KMS-11 (cell line): ENCODE data around the gene SH3TC1.

Source experiments
- H2AFZ ChIP-seq: fragments of 200-600 bp; sonication (generic); 2 replicates; pipeline ENCODE4 v1.6.1; 2016; ENCODE audit warnings: antibody characterized with exemption, mixed run types, low read depth
- H3K27ac ChIP-seq: fragments of 200-600 bp; sonication (generic); 2 replicates; pipeline ENCODE4 v1.6.1; 2016; ENCODE audit warnings: mild to moderate bottlenecking, mixed run types
- H3K27me3 ChIP-seq: fragments of 200-600 bp; sonication (generic); 2 replicates; pipeline ENCODE4 v1.6.1; 2017; ENCODE audit warnings: mild to moderate bottlenecking, low read depth, mixed run types, moderate library complexity; ENCODE audit not compliant: insufficient read depth
- H3K36me3 ChIP-seq: fragments of 200-600 bp; sonication (generic); 2 replicates; pipeline ENCODE4 v1.6.1; 2017; ENCODE audit warnings: mild to moderate bottlenecking, mixed run types; ENCODE audit not compliant: insufficient read depth
- H3K4me1 ChIP-seq: fragments of 200-600 bp; sonication (generic); 2 replicates; pipeline ENCODE4 v1.6.1; 2016; ENCODE audit warnings: mild to moderate bottlenecking, low read depth, mixed run types; ENCODE audit not compliant: poor library complexity, severe bottlenecking
- H3K4me2 ChIP-seq: fragments of 200-600 bp; sonication (generic); 2 replicates; pipeline ENCODE4 v1.7.0; 2016; ENCODE audit warnings: mild to moderate bottlenecking, mixed run types
- H3K4me3 ChIP-seq: fragments of 200-600 bp; sonication (generic); IDR thresholded peaks from 2 replicates; pipeline ENCODE4 v1.6.1; 2017; ENCODE audit warnings: low read depth, low read length, mixed read lengths; ENCODE audit not compliant: insufficient read depth
- H3K79me2 ChIP-seq: fragments of 200-600 bp; sonication (generic); 2 replicates; pipeline ENCODE4 v1.6.1; 2016; ENCODE audit warnings: low read depth, mixed run types; ENCODE audit not compliant: insufficient read depth
- H3K9ac ChIP-seq: fragments of 200-600 bp; sonication (generic); 2 replicates; pipeline ENCODE4 v1.6.1; 2016; ENCODE audit warnings: mild to moderate bottlenecking, mixed run types
- H4K20me1 ChIP-seq: fragments of 200-600 bp; sonication (generic); 2 replicates; pipeline ENCODE4 v1.6.1; 2016; ENCODE audit warnings: mild to moderate bottlenecking, mixed run types; ENCODE audit not compliant: insufficient read depth
- CTCF ChIP-seq: fragments of 200-600 bp; sonication (generic); conservative IDR thresholded peaks from 2 replicates; pipeline ENCODE4 v1.6.1; 2017; ENCODE audit warnings: low read depth, mild to moderate bottlenecking, antibody characterized with exemption, low read length, moderate library complexity, mixed read lengths

The SH3TC1 gene

GRCh38 chr4:8250227-8250626 is 51.1 kb downstream of the SH3TC1 start:
- Histone ChIP-seq H3K27me3 (no peaks in the 10 kb centered on the region), H3K79me2 (no peaks in the 10 kb centered on the region), H3K36me3 (no peaks in the 10 kb centered on the region), H4K20me1 (no peaks in the 10 kb centered on the region), H3K4me2 (no peak overlapping the region), H3K4me3 (no peak overlapping the region), H2AFZ (no peak overlapping the region), H3K4me1 (no peaks in the 10 kb centered on the region), H3K9ac (no peak overlapping the region), H3K27ac (no peak overlapping the region)
- no peak for TF ChIP-seq CTCF

- H3K27me3 ChIP-seq, result no peaks in the 10 kb centered on the region
- no peaks in the 10 kb centered on the region for H4K20me1 ChIP-seq
- no peak for TF ChIP-seq CTCF
- H2AFZ ChIP-seq, result no peak overlapping the region
- no peaks in the 10 kb centered on the region for H3K36me3 ChIP-seq
- H3K79me2 ChIP-seq, result no peaks in the 10 kb centered on the region
- no peak overlapping the region for H3K9ac ChIP-seq
- no peak overlapping the region for H3K27ac ChIP-seq
- no peak overlapping the region for H3K4me2 ChIP-seq
- H3K4me3 ChIP-seq, result no peak overlapping the region
- H3K4me1 ChIP-seq, result no peaks in the 10 kb centered on the region
These were observed 51.5 kb downstream of the SH3TC1 start for GRCh38 chr4:8250637-8251036.

- Histone ChIP-seq H3K4me1 (no peaks in the 10 kb centered on the region), H3K4me2 (no peak overlapping the region), H3K27me3 (no peaks in the 10 kb centered on the region), H3K79me2 (no peaks in the 10 kb centered on the region), H3K4me3 (no peak overlapping the region), H4K20me1 (no peaks in the 10 kb centered on the region), H3K9ac (no peak overlapping the region), H3K27ac (no peak overlapping the region), H3K36me3 (no peaks in the 10 kb centered on the region), H2AFZ (no peak overlapping the region)
- TF ChIP-seq CTCF, result no peak
These were observed 52.2 kb downstream of the SH3TC1 start for GRCh38 chr4:8251110-8251883.

GRCh38 chr4:8252301-8253173 is 53.4 kb downstream of the SH3TC1 start:
- Histone ChIP-seq H3K79me2 (no peaks in the 10 kb centered on the region), H3K36me3 (no peaks in the 10 kb centered on the region), H2AFZ (no peak overlapping the region), H3K9ac (no peak overlapping the region), H4K20me1 (no peaks in the 10 kb centered on the region), H3K4me3 (no peak overlapping the region), H3K27ac (no peak overlapping the region), H3K4me1 (no peaks in the 10 kb centered on the region), H3K27me3 (no peaks in the 10 kb centered on the region), H3K4me2 (no peak overlapping the region)
- no peak for TF ChIP-seq CTCF
